Colonic mucosa (tissue), 4 donors: Measurements from ENCODE around the gene ACACB. TPM values are rescaled to one million over a fixed set of nuclear protein-coding genes. Genes with fewer than 3 reads are reported as not detected.

Experiments used
- DNase-seq: peaks from one replicate; pipeline ENCODE4 v3.0.0-alpha.2; 2020
- H3K27ac ChIP-seq: fragments of 200-600 bp; one replicate; pipeline ENCODE4 v1.8.0; 2021
- H3K27me3 ChIP-seq: fragments of 200-600 bp; one replicate; pipeline ENCODE4 v1.8.0; 2021
- H3K36me3 ChIP-seq: fragments of 200-600 bp; one replicate; pipeline ENCODE4 v1.8.0; 2021
- H3K4me1 ChIP-seq: fragments of 200-600 bp; one replicate; pipeline ENCODE4 v1.8.0; 2021; ENCODE audit warnings: mild to moderate bottlenecking
- H3K4me3 ChIP-seq: fragments of 200-600 bp; one replicate; pipeline ENCODE4 v1.8.0; 2021
- H3K9ac ChIP-seq, 2 donors: one replicate each; pipeline ENCODE4 v1.7.0; 2013; ENCODE audit warnings: control low read depth in 2 of 2, low read depth in 2 of 2, low read length in 2 of 2
- H3K9me3 ChIP-seq: fragments of 200-600 bp; one replicate; pipeline ENCODE4 v1.8.0; 2021
- intact Hi-C: fragments of 100-400 bp; cut with DNase I; formaldehyde crosslinking; loops from one replicate; pipeline ENCODE4 v1.14.1; 2022
- total RNA-seq, 2 donors: library from RNA; stranded (reverse); fragmentation: NEBNext Ultra II Directional in 1 of 2; extraction: Animal tissue kit (Norgen Biotek cat#: 25700) in 1 of 2; gene quantifications; one replicate each; pipeline ENCODE4 v1.2.1, GENCODE V29; 2021
- TF ChIP-seq, protein P1 (sequence below): fragments of 200-600 bp; IDR thresholded peaks from one replicate; pipeline ENCODE4 v1.8.0; 2022; ENCODE audit warnings: antibody characterized with exemption, mild to moderate bottlenecking
- donor health status: healthy.
- donor health status: DM: no; HTN: no; CAD: no.
- donor health status: DM: no; HTN: no; CAD: no.

The ACACB gene
- total RNA-seq, 2 donors from 2014 or later, result 21.3 to 32.8 TPM

DNA sequence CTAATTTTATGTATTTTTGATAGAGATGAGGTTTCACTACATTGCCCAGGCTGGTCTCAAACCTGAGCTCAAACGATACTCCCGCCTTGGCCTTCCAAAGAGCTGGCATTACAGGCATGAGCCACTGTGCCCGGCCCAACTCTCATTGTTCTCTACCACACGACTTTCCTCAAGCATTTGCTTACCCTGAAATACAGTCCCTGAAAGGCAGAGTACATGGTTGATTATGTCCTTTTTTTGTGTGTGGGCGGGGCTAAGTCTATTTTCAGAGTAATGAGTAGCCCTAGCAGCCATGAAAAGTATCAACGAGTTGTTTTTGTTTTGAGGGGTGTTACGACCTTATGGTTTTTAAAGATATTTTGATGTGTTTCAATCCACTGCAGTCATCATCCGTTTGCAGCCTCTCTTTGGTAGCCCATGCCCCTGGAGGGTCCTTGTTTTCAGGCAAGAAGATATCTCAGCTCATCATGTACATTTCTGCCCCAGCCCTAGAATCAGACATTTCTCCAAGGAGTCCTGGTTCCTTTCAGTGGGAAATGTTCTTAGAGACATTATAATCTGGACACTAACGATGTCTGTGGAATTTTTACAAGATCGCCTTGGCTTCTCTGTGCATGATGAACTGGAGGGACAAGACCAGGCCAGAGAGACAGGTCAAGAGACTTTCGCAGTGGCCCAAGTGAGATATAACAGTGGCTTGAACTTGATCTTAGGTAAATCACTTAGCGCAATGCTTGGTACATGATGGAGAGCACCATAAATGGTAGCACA, 8.7 kb downstream of the ACACB start:
- no peaks in the 10 kb centered on the region for H3K4me1 ChIP-seq
- DNase-seq, result no peak
- no peaks in the 10 kb centered on the region for H3K36me3 ChIP-seq
- no peaks in the 10 kb centered on the region for H3K9me3 ChIP-seq
- H3K27ac ChIP-seq, result no peak overlapping the region
- TF ChIP-seq, protein P1, sequence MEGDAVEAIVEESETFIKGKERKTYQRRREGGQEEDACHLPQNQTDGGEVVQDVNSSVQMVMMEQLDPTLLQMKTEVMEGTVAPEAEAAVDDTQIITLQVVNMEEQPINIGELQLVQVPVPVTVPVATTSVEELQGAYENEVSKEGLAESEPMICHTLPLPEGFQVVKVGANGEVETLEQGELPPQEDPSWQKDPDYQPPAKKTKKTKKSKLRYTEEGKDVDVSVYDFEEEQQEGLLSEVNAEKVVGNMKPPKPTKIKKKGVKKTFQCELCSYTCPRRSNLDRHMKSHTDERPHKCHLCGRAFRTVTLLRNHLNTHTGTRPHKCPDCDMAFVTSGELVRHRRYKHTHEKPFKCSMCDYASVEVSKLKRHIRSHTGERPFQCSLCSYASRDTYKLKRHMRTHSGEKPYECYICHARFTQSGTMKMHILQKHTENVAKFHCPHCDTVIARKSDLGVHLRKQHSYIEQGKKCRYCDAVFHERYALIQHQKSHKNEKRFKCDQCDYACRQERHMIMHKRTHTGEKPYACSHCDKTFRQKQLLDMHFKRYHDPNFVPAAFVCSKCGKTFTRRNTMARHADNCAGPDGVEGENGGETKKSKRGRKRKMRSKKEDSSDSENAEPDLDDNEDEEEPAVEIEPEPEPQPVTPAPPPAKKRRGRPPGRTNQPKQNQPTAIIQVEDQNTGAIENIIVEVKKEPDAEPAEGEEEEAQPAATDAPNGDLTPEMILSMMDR, result no peak
- H3K4me3 ChIP-seq, result no peak overlapping the region
- intact Hi-C loops, result no loop called here
- H3K9ac ChIP-seq, result no peak overlapping the region
- no peaks in the 10 kb centered on the region for H3K27me3 ChIP-seq

DNA sequence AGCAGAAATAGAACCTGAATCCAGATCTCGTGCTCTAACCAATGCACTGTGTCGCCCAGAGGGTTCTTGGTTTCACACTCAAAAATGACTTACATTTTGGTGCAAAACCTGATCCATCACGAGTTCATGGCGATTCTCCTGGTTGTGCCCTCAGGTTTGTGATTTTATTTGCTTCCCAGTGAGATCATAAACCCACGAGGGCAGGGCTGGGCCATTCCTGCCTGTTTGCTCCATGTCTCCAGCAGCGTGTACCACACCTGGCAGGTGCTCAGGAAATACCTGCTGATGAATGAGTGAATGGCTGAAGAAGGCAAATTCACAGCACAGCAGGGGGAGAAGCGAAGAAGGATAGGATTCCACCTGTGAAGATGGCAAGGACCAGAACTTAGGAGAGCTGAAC, 9.4 kb downstream of the ACACB start:
- Histone ChIP-seq H3K27ac (no peak overlapping the region), H3K4me1 (no peaks in the 10 kb centered on the region), H3K9me3 (no peaks in the 10 kb centered on the region), H3K9ac (no peak overlapping the region), H3K27me3 (no peaks in the 10 kb centered on the region), H3K4me3 (no peak overlapping the region), H3K36me3 (no peaks in the 10 kb centered on the region)
- intact Hi-C loops, result no loop called here
- TF ChIP-seq, protein P1, result no peak
- DNase-seq, result peak; percentile 50

DNA sequence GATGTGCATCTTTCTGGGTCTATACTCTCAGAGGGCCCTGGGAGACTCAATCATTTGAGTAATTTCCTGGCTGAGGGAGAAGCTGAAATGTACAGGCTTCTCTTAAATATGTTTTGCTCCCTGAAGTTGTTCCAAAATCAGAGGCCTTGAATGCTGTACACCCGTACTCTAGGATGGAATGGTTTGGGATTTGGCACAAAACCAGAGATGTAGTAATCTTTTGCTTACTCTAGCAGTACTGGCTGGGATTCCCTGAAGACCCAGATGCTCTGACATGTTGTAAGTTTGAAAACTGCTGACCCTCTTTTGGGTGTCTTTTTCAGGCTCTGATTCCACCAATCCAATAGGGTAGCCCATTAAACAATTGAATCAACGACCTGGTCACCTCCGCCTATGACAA, 10.4 kb downstream of the ACACB start:
- DNase-seq, result no peak
- Histone ChIP-seq H3K4me1 (no peaks in the 10 kb centered on the region), H3K9me3 (no peaks in the 10 kb centered on the region), H3K9ac (no peak overlapping the region), H3K27ac (no peak overlapping the region), H3K4me3 (no peak overlapping the region), H3K36me3 (no peaks in the 10 kb centered on the region), H3K27me3 (no peaks in the 10 kb centered on the region)
- TF ChIP-seq, protein P1, result no peak
- intact Hi-C loops, result no loop called here

DNA sequence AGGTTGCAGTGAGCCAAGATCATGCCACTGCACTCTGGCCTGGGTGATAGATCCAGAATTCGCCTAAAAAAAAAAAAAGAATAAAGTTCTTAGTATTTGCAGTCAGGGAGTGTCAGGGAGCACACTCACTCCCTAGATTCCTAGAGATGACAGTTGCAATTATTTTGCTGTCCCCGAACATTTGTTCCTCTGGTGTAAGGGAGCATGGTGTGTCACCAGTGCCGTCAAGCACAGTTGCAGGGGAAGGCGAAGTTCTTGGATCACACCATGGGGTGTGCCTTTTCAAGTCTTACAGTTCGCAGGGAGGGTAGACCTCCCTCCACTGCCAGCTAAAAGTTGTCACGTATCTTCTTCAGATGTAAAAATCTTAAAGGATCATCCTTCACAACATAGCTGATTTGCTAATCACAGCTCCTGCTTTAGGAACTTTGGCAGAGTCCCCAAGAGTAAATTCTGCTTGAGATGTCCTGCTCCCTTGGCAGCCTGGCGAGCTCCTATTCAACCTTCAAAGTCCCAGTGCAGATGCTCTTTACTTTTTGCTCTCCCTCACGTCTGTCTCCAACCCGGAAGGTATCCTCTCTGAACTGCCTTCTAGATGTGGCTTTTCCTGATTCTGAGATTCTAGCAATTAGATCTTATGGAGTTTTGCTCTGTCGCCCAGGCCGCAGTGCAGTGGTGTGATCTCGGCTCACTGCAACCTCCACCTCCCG, 11.3 kb downstream of the ACACB start:
- Histone ChIP-seq H3K27ac (no peak overlapping the region), H3K4me3 (no peak overlapping the region), H3K4me1 (no peaks in the 10 kb centered on the region), H3K36me3 (no peaks in the 10 kb centered on the region), H3K9ac (no peak overlapping the region), H3K9me3 (no peaks in the 10 kb centered on the region), H3K27me3 (no peaks in the 10 kb centered on the region)
- TF ChIP-seq, protein P1, result no peak
- DNase-seq, result no peak
- intact Hi-C loops, result no loop called here

DNA sequence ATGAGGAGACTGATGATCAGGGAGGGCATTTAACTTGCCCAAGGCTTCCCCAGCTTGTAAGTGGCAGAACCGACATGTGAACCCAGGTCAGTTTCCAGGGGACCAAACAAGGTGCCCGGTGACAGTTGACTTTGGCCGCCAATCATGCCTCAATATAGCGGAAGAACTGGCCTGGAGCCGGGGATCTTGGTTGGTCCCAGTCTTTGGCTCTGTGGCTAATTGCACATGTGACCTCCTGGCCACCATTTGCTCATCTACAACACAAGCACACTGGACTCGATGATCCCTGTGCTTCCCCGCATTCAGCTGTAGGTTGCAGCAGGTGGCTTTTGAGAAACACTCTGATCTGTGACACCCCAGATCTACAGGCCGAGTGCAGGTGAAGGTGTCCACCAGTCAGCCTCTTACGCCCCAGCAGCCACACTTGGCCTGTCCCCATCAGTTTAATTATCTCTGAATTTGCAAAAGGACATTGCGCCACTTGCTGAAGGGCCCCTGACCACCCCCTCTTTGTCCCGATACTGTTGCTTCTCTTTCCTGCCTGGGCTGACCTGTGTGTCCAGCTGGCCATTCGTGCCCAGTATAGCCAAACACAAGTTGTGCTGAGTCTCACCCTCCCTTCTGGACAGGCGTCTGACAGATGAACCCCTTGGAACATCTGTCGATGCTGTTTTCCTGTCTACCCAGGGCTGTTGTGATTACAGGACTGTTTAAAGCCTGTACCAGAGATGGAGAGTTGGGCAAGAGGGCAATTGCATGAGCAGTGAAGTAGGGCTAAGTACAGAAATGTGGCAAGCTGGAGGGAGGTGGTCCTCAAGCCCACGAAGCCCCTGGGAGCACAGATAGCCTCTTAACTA, 14.1 kb downstream of the ACACB start:
- Histone ChIP-seq H3K4me1 (no peaks in the 10 kb centered on the region), H3K4me3 (no peak overlapping the region), H3K27me3 (no peaks in the 10 kb centered on the region), H3K9ac (peak overlapping the region in 1 of 2 donors; percentile 29), H3K36me3 (no peaks in the 10 kb centered on the region), H3K9me3 (no peaks in the 10 kb centered on the region), H3K27ac (no peak overlapping the region)
- no peak for DNase-seq
- intact Hi-C loops, result no loop called here
- TF ChIP-seq, protein P1, result no peak
